IPS-15b (cell line): ENCODE data around the gene MANSC4.

ENCODE experiments used
- H3K27me3 ChIP-seq: one replicate; pipeline ENCODE4 v1.6.1; 2013; ENCODE audit warnings: low read length; ENCODE audit not compliant: control insufficient read depth, insufficient read depth
- H3K36me3 ChIP-seq: one replicate; pipeline ENCODE4 v1.6.1; 2013; ENCODE audit warnings: low read length; ENCODE audit not compliant: control insufficient read depth, insufficient read depth
- H3K4me1 ChIP-seq: one replicate; pipeline ENCODE4 v1.6.1; 2013; ENCODE audit warnings: mild to moderate bottlenecking, low read length; ENCODE audit not compliant: control insufficient read depth, insufficient read depth
- H3K4me3 ChIP-seq: one replicate; pipeline ENCODE4 v1.5.1; 2013; ENCODE audit warnings: low read depth, low read length
- H3K9ac ChIP-seq: one replicate; pipeline ENCODE4 v1.6.1; 2013; ENCODE audit warnings: low read depth, mild to moderate bottlenecking, low read length
- H3K9me3 ChIP-seq: one replicate; pipeline ENCODE4 v1.6.1; 2013; ENCODE audit warnings: mild to moderate bottlenecking, low read length; ENCODE audit not compliant: control insufficient read depth, insufficient read depth

Gene MANSC4

DNA sequence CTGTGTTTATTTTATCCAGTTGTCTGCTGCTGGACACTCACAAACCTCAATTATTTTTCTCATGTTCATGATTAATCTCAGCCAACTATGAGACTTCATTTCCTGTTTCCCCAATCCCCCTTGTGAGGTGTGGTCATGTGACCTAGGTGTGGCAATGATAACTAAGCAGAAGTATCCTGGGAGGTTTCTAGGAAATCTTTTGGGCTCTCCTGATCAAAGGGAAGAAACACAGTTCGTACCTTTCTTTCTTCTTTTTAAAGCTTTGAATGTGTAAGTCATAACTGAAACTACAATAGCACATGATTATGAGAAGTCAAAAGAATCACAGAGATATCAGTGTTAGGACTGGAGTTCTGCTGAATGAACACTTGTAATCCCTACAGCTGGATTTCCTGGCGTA, 34.4 kb upstream of the MANSC4 start:
- Histone ChIP-seq H3K27me3 (no peaks in the 10 kb centered on the region), H3K4me3 (no peak overlapping the region), H3K9ac (no peak overlapping the region), H3K36me3 (no peaks in the 10 kb centered on the region), H3K4me1 (no peaks in the 10 kb centered on the region), H3K9me3 (no peaks in the 10 kb centered on the region)

DNA sequence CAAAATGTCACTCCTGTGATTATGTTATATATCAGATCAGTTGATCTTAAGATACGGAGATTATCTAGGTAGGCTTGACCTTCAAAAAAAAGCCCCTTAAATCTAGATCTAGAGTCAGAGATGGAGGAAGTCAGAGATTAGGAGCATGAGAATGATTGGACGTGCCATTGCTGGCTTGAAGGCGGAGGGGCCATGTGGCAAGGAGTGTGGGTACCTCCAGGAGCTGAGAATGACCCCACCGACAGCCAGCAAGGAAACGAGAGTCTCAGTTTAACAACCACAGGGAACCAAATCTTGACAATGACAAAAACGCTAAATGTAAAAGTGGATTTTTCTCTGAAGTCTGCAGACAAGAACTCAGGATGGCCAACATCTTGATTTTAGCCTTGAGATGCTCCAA, 32.5 kb upstream of the MANSC4 start:
- no peak overlapping the region for H3K9ac ChIP-seq
- no peaks in the 10 kb centered on the region for H3K9me3 ChIP-seq
- no peaks in the 10 kb centered on the region for H3K4me1 ChIP-seq
- no peak overlapping the region for H3K4me3 ChIP-seq
- no peaks in the 10 kb centered on the region for H3K36me3 ChIP-seq
- no peaks in the 10 kb centered on the region for H3K27me3 ChIP-seq

- Histone ChIP-seq H3K9me3 (no peaks in the 10 kb centered on the region), H3K27me3 (no peaks in the 10 kb centered on the region), H3K4me3 (no peak overlapping the region), H3K9ac (no peak overlapping the region), H3K4me1 (no peaks in the 10 kb centered on the region), H3K36me3 (no peaks in the 10 kb centered on the region)
Measured at GRCh38 chr12:27810756-27811155, 30.7 kb upstream of the MANSC4 start.

GRCh38 chr12:27808841-27809240, 28.8 kb upstream of the MANSC4 start:
- Histone ChIP-seq H3K9ac (no peak overlapping the region), H3K9me3 (no peaks in the 10 kb centered on the region), H3K4me1 (no peaks in the 10 kb centered on the region), H3K27me3 (no peaks in the 10 kb centered on the region), H3K4me3 (no peak overlapping the region), H3K36me3 (no peaks in the 10 kb centered on the region)

GRCh38 chr12:27807063-27807703, 27.1 kb upstream of the MANSC4 start:
- H3K9ac ChIP-seq, result no peak overlapping the region
- H3K36me3 ChIP-seq, result no peaks in the 10 kb centered on the region
- no peaks in the 10 kb centered on the region for H3K27me3 ChIP-seq
- no peak overlapping the region for H3K4me3 ChIP-seq
- no peaks in the 10 kb centered on the region for H3K4me1 ChIP-seq
- H3K9me3 ChIP-seq, result no peaks in the 10 kb centered on the region

GRCh38 chr12:27806259-27806658, 26.2 kb upstream of the MANSC4 start:
- H3K4me1 ChIP-seq, result no peaks in the 10 kb centered on the region
- no peak overlapping the region for H3K4me3 ChIP-seq
- H3K27me3 ChIP-seq, result no peaks in the 10 kb centered on the region
- no peak overlapping the region for H3K9ac ChIP-seq
- H3K9me3 ChIP-seq, result no peaks in the 10 kb centered on the region
- H3K36me3 ChIP-seq, result no peaks in the 10 kb centered on the region

GRCh38 chr12:27805238-27805637, 25.2 kb upstream of the MANSC4 start:
- Histone ChIP-seq H3K4me1 (no peaks in the 10 kb centered on the region), H3K27me3 (no peaks in the 10 kb centered on the region), H3K4me3 (no peak overlapping the region), H3K9me3 (no peaks in the 10 kb centered on the region), H3K9ac (no peak overlapping the region), H3K36me3 (no peaks in the 10 kb centered on the region)

DNA sequence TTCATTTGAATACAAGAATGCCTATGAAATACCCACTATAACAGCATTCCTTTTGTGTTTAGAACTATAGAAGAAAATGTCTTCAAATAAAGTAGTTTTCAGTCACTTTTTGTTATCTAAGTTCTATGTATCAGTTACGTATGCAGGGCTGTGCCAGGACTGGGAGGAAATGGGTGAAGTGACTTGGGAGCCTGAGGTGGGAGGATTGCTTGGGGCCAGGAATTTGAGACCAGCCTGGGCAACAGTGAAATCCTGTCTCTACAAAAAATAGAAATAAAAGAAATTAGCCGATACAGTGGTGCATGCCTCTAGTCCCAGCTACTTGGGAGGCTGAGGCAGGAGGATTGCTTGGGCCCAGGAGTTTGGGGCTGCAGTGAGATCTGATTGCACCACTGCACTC, 22.9 kb upstream of the MANSC4 start:
- no peaks in the 10 kb centered on the region for H3K9me3 ChIP-seq
- no peak overlapping the region for H3K9ac ChIP-seq
- no peak overlapping the region for H3K4me3 ChIP-seq
- H3K36me3 ChIP-seq, result no peaks in the 10 kb centered on the region
- no peaks in the 10 kb centered on the region for H3K27me3 ChIP-seq
- no peaks in the 10 kb centered on the region for H3K4me1 ChIP-seq

- no peaks in the 10 kb centered on the region for H3K9me3 ChIP-seq
- H3K36me3 ChIP-seq, result peaks cover 4% of the 10 kb centered on the region
- no peaks in the 10 kb centered on the region for H3K27me3 ChIP-seq
- no peak overlapping the region for H3K9ac ChIP-seq
- H3K4me3 ChIP-seq, result no peak overlapping the region
- no peaks in the 10 kb centered on the region for H3K4me1 ChIP-seq
Measured at GRCh38 chr12:27802511-27802910, 22.5 kb upstream of the MANSC4 start.

DNA sequence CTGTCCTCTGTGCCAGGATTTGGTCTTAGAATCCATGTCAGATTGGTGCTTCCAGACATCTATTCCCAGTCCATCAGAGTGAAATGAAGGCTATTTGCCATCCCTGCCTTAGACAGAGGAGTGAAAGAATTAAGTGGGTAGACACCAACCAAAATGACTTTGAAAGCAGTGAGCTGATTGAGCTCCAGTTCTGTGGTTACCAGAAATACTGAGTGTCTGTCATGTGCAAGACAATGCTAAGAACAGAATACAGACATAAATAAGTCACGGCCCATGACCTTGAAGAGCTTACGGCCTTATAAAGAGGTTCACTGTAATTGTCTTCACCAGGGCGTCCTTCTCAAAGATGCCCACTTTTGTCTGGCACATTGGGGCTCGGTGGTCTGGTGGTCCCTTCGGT, 21.6 kb upstream of the MANSC4 start:
- Histone ChIP-seq H3K4me1 (no peaks in the 10 kb centered on the region), H3K9ac (no peak overlapping the region), H3K36me3 (peaks cover 10% of the 10 kb centered on the region), H3K27me3 (no peaks in the 10 kb centered on the region), H3K9me3 (no peaks in the 10 kb centered on the region), H3K4me3 (no peak overlapping the region)

DNA sequence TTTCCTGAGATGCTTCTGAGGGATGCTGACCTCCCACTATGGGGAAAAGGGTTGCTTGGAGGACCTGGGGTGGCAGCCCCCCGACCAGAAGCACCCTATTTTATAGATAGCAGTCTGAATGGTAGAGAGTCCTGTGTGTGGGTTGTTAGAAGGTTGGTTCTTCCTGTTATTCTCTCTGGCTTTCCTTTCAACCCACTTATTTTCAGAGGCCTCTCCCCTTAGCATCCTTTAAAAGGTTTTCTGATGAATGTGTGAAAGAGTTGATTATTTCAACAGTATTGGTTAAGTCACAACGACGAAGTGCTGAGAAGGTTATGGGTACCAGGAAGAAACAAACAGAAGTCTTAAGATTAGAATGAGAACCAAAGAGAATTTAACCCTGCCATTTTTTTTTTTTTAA, 20.8 kb upstream of the MANSC4 start:
- no peak overlapping the region for H3K4me3 ChIP-seq
- H3K36me3 ChIP-seq, result peaks cover 10% of the 10 kb centered on the region
- no peak overlapping the region for H3K9ac ChIP-seq
- H3K4me1 ChIP-seq, result no peaks in the 10 kb centered on the region
- H3K9me3 ChIP-seq, result no peaks in the 10 kb centered on the region
- H3K27me3 ChIP-seq, result no peaks in the 10 kb centered on the region

DNA sequence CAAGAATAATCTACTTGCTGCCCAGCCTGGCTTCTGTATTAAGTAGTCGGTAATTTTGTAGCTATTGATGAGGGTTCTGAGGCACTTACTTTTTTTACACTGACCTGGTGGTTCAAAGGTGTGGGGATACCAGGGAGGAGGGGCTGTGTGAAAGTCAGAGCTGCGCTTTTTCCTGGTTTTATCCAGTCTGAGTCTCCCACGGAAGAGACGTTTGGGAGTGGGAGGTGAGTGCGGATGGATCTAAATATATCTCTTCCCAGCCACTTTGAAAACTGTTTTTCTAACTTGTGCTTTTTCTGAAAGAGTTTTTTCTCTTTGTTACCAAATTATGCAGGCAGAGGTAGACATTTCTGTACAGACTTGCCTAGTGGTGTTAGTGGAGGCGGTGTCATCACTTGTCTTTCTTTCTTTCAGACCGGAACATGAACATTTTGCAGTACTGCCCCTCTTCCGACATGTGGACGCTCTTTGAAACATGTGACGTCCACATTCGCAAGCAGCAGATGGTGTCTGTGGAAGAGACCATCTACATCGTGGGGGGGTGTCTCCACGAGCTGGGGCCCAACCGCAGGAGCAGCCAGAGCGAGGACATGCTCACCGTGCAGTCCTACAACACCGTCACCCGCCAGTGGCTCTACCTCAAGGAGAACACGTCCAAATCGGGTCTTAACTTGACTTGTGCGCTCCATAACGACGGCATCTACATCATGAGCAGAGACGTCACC, 17.4 kb upstream of the MANSC4 start:
- no peaks in the 10 kb centered on the region for H3K9me3 ChIP-seq
- no peak overlapping the region for H3K4me3 ChIP-seq
- H3K9ac ChIP-seq, result no peak overlapping the region
- H3K27me3 ChIP-seq, result no peaks in the 10 kb centered on the region
- H3K4me1 ChIP-seq, result no peaks in the 10 kb centered on the region
- H3K36me3 ChIP-seq, result peaks cover 12% of the 10 kb centered on the region
